ENCODE measurements around the gene PRDM16.

- TF ChIP-seq CTCF (conservative IDR thresholded peaks at IDR 0.05; ENCODE audit: low read length) = no peak
- TF ChIP-seq EZH2phosphoT487 (IDR thresholded peaks at IDR 0.05; ENCODE audit: borderline replicate concordance) = no peak
Observed at GRCh38 chr1:3472906-3473305, 403.9 kb downstream of the PRDM16 start.
